ENCODE measurements around the gene TRDMT1. TPM values are rescaled to one million over a fixed set of nuclear protein-coding genes. Genes with fewer than 3 reads are reported as not detected.

The TRDMT1 gene
- total RNA-seq, 2 donors from 2014 or later, result 12.3 to 21.0 TPM

GRCh38 chr10:17171141-17171641 is 30.3 kb downstream of the TRDMT1 start:
- no peaks in the 10 kb centered on the region for H3K36me3 ChIP-seq
- no peak for DNase-seq (ENCODE audit: low spot score)
- TF ChIP-seq, protein P1, sequence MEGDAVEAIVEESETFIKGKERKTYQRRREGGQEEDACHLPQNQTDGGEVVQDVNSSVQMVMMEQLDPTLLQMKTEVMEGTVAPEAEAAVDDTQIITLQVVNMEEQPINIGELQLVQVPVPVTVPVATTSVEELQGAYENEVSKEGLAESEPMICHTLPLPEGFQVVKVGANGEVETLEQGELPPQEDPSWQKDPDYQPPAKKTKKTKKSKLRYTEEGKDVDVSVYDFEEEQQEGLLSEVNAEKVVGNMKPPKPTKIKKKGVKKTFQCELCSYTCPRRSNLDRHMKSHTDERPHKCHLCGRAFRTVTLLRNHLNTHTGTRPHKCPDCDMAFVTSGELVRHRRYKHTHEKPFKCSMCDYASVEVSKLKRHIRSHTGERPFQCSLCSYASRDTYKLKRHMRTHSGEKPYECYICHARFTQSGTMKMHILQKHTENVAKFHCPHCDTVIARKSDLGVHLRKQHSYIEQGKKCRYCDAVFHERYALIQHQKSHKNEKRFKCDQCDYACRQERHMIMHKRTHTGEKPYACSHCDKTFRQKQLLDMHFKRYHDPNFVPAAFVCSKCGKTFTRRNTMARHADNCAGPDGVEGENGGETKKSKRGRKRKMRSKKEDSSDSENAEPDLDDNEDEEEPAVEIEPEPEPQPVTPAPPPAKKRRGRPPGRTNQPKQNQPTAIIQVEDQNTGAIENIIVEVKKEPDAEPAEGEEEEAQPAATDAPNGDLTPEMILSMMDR (IDR thresholded peaks at IDR 0.05), result no peak
- H3K4me3 ChIP-seq, result peak overlapping the region; percentile 42
- peaks cover 8 to 51% of the 10 kb centered on the region in 2 donors for H3K4me1 ChIP-seq (ENCODE audit: control insufficient read depth in 1 of 2, low read depth in 2 of 2)
- H3K9me3 ChIP-seq, result no peaks in the 10 kb centered on the region
- ATAC-seq (ENCODE audit: insufficient number of reproducible peaks, low FRiP score, low read depth), result no peak
- H3K27me3 ChIP-seq (replicated peaks; ENCODE audit: insufficient read depth), result no peaks in the 10 kb centered on the region
- H3K27ac ChIP-seq, result peak overlapping the region; percentile 60 to 69

GRCh38 chr10:17169803-17170202 is 31.7 kb downstream of the TRDMT1 start:
- peak overlapping the region; percentile 35 for H3K4me3 ChIP-seq
- peaks cover 0 to 40% of the 10 kb centered on the region in 2 donors for H3K4me1 ChIP-seq (ENCODE audit: control insufficient read depth in 1 of 2, low read depth in 2 of 2)
- TF ChIP-seq, protein P1 (IDR thresholded peaks at IDR 0.05), result no peak
- H3K27ac ChIP-seq, result peak overlapping the region; percentile 33 to 51
- no peaks in the 10 kb centered on the region for H3K27me3 ChIP-seq (replicated peaks; ENCODE audit: insufficient read depth)
- H3K36me3 ChIP-seq, result no peaks in the 10 kb centered on the region
- no peaks in the 10 kb centered on the region for H3K9me3 ChIP-seq
- ATAC-seq (ENCODE audit: insufficient number of reproducible peaks, low FRiP score, low read depth) (no peak), DNase-seq (ENCODE audit: low spot score) (no peak)

DNA sequence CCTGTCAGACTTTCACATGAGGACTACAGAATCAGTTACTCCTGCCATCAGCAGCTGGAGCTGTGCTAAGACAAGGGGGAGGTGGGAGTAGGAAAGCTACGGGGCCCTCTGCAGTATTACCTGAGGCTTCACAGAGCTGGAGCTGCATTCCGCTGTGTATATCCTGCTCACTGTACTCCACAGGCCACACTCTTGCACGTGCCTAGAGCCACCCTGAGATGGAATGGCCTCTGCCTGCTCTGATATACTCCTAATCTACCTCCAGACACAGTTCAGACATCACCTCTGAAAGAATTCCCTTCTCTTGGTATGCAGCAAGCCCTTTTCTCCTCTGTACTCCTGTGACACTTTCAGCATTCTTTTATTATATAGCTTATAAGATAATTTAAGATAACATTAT is 34.8 kb downstream of the TRDMT1 start:
- Histone ChIP-seq H3K27ac (no peak overlapping the region), H3K4me1 (ENCODE audit: control insufficient read depth in 1 of 2, low read depth in 2 of 2) (peaks cover 8 to 37% of the 10 kb centered on the region in 2 donors), H3K36me3 (no peaks in the 10 kb centered on the region), H3K9me3 (no peaks in the 10 kb centered on the region), H3K4me3 (no peak overlapping the region), H3K27me3 (replicated peaks; ENCODE audit: insufficient read depth) (no peaks in the 10 kb centered on the region)
- ATAC-seq (ENCODE audit: insufficient number of reproducible peaks, low FRiP score, low read depth) (no peak), DNase-seq (ENCODE audit: low spot score) (no peak)
- TF ChIP-seq, protein P1 (IDR thresholded peaks at IDR 0.05), result no peak

DNA sequence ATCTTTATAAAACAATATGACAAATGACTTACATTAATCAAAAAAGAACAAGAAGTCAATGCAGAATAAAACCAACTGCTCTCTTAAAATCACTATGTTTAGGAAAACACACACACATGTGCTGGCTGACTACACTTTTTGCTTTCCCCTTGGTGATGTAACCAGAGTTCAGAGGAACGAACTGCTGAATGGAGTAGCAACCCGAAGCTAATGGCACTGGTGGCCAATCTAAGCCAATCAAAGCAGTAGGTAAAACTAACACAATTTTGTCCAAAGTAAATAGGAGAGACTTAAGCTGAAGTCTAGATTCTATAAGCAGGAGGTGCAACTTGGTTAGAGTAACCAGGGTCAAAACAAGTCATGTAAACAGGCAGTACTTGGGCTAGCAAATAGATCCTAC is 38.6 kb downstream of the TRDMT1 start:
- no peaks in the 10 kb centered on the region for H3K36me3 ChIP-seq
- no peaks in the 10 kb centered on the region for H3K9me3 ChIP-seq
- H3K27ac ChIP-seq, result peak overlapping the region; percentile 45 to 57
- DNase-seq (ENCODE audit: low spot score) (no peak), ATAC-seq (ENCODE audit: insufficient number of reproducible peaks, low FRiP score, low read depth) (no peak)
- TF ChIP-seq, protein P1 (IDR thresholded peaks at IDR 0.05), result no peak
- no peak overlapping the region for H3K4me3 ChIP-seq
- H3K4me1 ChIP-seq (ENCODE audit: control insufficient read depth in 1 of 2, low read depth in 2 of 2), result peaks cover 8 to 10% of the 10 kb centered on the region in 2 donors
- no peaks in the 10 kb centered on the region for H3K27me3 ChIP-seq (replicated peaks; ENCODE audit: insufficient read depth)

GRCh38 chr10:17161775-17162174 is 39.7 kb downstream of the TRDMT1 start:
- no peaks in the 10 kb centered on the region for H3K36me3 ChIP-seq
- TF ChIP-seq, protein P1 (IDR thresholded peaks at IDR 0.05), result no peak
- no peak overlapping the region for H3K4me3 ChIP-seq
- DNase-seq (ENCODE audit: low spot score) (no peak), ATAC-seq (ENCODE audit: insufficient number of reproducible peaks, low FRiP score, low read depth) (no peak)
- H3K27ac ChIP-seq, result no peak overlapping the region
- no peaks in the 10 kb centered on the region for H3K9me3 ChIP-seq
- no peaks in the 10 kb centered on the region for H3K27me3 ChIP-seq (replicated peaks; ENCODE audit: insufficient read depth)
- H3K4me1 ChIP-seq (ENCODE audit: control insufficient read depth in 1 of 2, low read depth in 2 of 2), result peaks cover 11 to 18% of the 10 kb centered on the region in 2 donors
